SK-N-SH treated with all-trans-retinoic acid at 6 μM for 48 hours (cell line): ENCODE data around the gene ANKRD7.

ENCODE experiments used
- ATAC-seq: fragments of 200-7000 bp; cut with Tn5 transposase; 3 replicates; pipeline ENCODE4 v1.9.1; 2020; ENCODE audit warnings: mild to moderate bottlenecking, moderate library complexity
- ARNTL ChIP-seq: fragments of 450-650 bp; formaldehyde crosslinking; IDR thresholded peaks from 2 replicates; pipeline ENCODE4 v1.5.0; 2020; ENCODE audit warnings: low read depth, mild to moderate bottlenecking, moderate library complexity, borderline replicate concordance
- BACH2 ChIP-seq: fragments of 250-450 bp; sonication (Bioruptor Pico); IDR thresholded peaks from 2 replicates; pipeline ENCODE4 v1.9.0; 2021; ENCODE audit warnings: mild to moderate bottlenecking, borderline replicate concordance
- CREB5 ChIP-seq: fragments of 250-450 bp; sonication (Bioruptor Pico); IDR thresholded peaks from 2 replicates; pipeline ENCODE4 v1.5.1; 2020; ENCODE audit warnings: low read depth, mild to moderate bottlenecking, moderate library complexity
- CSDC2 ChIP-seq: fragments of 250-450 bp; sonication (Bioruptor Pico); IDR thresholded peaks from 2 replicates; pipeline ENCODE4 v1.5.0; 2020; ENCODE audit warnings: mild to moderate bottlenecking, moderate library complexity
- ESRRG ChIP-seq: fragments of 250-450 bp; sonication (Bioruptor Pico); IDR thresholded peaks from 2 replicates; pipeline ENCODE4 v1.6.1; 2021; ENCODE audit warnings: mild to moderate bottlenecking
- GLIS3 ChIP-seq: fragments of 250-450 bp; sonication (Bioruptor Pico); IDR thresholded peaks from 2 replicates; pipeline ENCODE4 v1.5.0; 2020; ENCODE audit warnings: mild to moderate bottlenecking, moderate library complexity
- ISL1 ChIP-seq: fragments of 250-450 bp; sonication (Bioruptor Pico); IDR thresholded peaks from 2 replicates; pipeline ENCODE4 v2.1.2; 2022; ENCODE audit warnings: mild to moderate bottlenecking, moderate library complexity
- POU6F1 ChIP-seq: fragments of 250-450 bp; sonication (Bioruptor Pico); IDR thresholded peaks from 2 replicates; pipeline ENCODE4 v1.8.0; 2021; ENCODE audit warnings: low read depth, mild to moderate bottlenecking, moderate library complexity, borderline replicate concordance
- PPARA ChIP-seq: fragments of 250-450 bp; sonication (Bioruptor Pico); IDR thresholded peaks from 2 replicates; pipeline ENCODE4 v1.5.0; 2020; ENCODE audit warnings: mild to moderate bottlenecking, borderline replicate concordance
- SNAI2 ChIP-seq: fragments of 250-450 bp; sonication (Bioruptor Pico); IDR thresholded peaks from 2 replicates; pipeline ENCODE4 v1.5.0; 2020; ENCODE audit warnings: mild to moderate bottlenecking, moderate library complexity
- TCF4 ChIP-seq: fragments of 250-450 bp; sonication (Bioruptor Pico); IDR thresholded peaks from 2 replicates; pipeline ENCODE4 v1.8.0; 2021; ENCODE audit warnings: mild to moderate bottlenecking, moderate library complexity, borderline replicate concordance
- TOX ChIP-seq: fragments of 250-450 bp; sonication (Bioruptor Pico); IDR thresholded peaks from 2 replicates; pipeline ENCODE4 v1.8.0; 2021; ENCODE audit warnings: mild to moderate bottlenecking, moderate library complexity, borderline replicate concordance
- ZC3H10 ChIP-seq: fragments of 250-450 bp; sonication (Bioruptor Pico); IDR thresholded peaks from 2 replicates; pipeline ENCODE4 v1.5.1; 2021; ENCODE audit warnings: mild to moderate bottlenecking, moderate library complexity
- ZFP3 ChIP-seq: fragments of 250-450 bp; sonication (Bioruptor Pico); IDR thresholded peaks from 2 replicates; pipeline ENCODE4 v1.5.0; 2020; ENCODE audit warnings: mild to moderate bottlenecking, moderate library complexity
- ZFP30 ChIP-seq: fragments of 450-650 bp; formaldehyde crosslinking; IDR thresholded peaks from 2 replicates; pipeline ENCODE4 v1.5.0; 2022; ENCODE audit warnings: mild to moderate bottlenecking, moderate library complexity
- ZNF565 ChIP-seq: fragments of 450-650 bp; formaldehyde crosslinking; conservative IDR thresholded peaks from 2 replicates; pipeline ENCODE4 v1.5.0; 2020; ENCODE audit warnings: low read depth, mild to moderate bottlenecking, moderate library complexity
- ZNF70 ChIP-seq: fragments of 450-650 bp; formaldehyde crosslinking; IDR thresholded peaks from 2 replicates; pipeline ENCODE4 v1.5.0; 2020; ENCODE audit warnings: mild to moderate bottlenecking, moderate library complexity
- ZNF8 ChIP-seq: fragments of 450-650 bp; formaldehyde crosslinking; IDR thresholded peaks from 2 replicates; pipeline ENCODE4 v1.5.0; 2020; ENCODE audit warnings: mild to moderate bottlenecking, moderate library complexity
- TF ChIP-seq, protein P1 (sequence below): fragments of 250-450 bp; sonication (Bioruptor Pico); IDR thresholded peaks from 2 replicates; pipeline ENCODE4 v1.5.0; 2020; ENCODE audit warnings: mild to moderate bottlenecking, moderate library complexity

Gene ANKRD7

DNA sequence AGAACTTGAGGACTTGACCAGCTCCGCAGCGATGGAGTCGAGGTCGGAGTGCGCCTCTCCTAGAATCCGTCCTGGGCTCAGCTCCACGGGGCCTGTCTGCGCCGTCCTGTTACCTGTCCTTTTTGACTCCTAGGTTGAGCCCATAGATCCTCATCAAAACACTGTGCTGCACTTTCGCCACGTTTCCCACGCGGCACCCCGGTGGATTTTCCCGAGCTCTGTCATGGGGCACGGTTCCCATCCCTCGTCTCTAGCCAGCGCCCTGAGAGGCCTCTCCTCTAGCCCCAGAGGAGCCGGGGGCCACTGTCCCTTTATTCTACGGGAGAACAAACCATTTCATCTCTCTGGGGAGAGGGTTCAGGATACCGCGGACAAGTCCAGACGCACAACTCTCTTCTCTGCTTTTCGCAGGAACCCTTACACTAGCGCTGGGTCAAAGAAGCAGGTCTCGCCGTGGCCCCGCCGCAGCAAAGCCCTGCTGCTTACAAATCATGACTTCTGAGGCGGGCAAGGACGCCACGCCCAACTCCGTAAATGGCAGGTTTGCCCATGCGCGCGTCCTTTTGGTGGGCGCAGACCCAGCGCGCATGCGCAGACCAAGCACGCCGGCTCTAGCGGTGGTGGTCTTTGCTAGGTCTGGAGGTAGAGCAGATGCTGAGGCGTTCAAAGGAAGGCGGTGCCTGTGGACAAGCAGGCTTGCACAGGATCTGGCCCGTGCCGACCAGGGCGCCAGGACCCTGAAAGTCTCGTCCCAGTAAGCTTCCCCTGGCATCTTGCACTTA, 10.3 kb upstream of the ANKRD7 start:
- peak; percentile 97 for ATAC-seq
- TF ChIP-seq CREB5 (no peak), ZFP3 (CRISPR knock-in tag) (no peak), BACH2 (CRISPR knock-in tag) (no peak), ESRRG (CRISPR knock-in tag) (no peak), CSDC2 (0 out of 2 replicates have a peak, but pooled peaks have one; percentile 55), ZNF8 (no peak), PPARA (CRISPR knock-in tag) (no peak), GLIS3 (no peak; the same call in 1 of the 2 replicates), ZNF70 (CRISPR knock-in tag) (no peak), TCF4 (CRISPR knock-in tag) (0 out of 2 replicates have a peak, but pooled peaks have one; percentile 13)
- TF ChIP-seq, protein P1, sequence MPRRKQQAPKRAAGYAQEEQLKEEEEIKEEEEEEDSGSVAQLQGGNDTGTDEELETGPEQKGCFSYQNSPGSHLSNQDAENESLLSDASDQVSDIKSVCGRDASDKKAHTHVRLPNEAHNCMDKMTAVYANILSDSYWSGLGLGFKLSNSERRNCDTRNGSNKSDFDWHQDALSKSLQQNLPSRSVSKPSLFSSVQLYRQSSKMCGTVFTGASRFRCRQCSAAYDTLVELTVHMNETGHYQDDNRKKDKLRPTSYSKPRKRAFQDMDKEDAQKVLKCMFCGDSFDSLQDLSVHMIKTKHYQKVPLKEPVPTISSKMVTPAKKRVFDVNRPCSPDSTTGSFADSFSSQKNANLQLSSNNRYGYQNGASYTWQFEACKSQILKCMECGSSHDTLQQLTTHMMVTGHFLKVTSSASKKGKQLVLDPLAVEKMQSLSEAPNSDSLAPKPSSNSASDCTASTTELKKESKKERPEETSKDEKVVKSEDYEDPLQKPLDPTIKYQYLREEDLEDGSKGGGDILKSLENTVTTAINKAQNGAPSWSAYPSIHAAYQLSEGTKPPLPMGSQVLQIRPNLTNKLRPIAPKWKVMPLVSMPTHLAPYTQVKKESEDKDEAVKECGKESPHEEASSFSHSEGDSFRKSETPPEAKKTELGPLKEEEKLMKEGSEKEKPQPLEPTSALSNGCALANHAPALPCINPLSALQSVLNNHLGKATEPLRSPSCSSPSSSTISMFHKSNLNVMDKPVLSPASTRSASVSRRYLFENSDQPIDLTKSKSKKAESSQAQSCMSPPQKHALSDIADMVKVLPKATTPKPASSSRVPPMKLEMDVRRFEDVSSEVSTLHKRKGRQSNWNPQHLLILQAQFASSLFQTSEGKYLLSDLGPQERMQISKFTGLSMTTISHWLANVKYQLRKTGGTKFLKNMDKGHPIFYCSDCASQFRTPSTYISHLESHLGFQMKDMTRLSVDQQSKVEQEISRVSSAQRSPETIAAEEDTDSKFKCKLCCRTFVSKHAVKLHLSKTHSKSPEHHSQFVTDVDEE (CRISPR knock-in tag): no peak

DNA sequence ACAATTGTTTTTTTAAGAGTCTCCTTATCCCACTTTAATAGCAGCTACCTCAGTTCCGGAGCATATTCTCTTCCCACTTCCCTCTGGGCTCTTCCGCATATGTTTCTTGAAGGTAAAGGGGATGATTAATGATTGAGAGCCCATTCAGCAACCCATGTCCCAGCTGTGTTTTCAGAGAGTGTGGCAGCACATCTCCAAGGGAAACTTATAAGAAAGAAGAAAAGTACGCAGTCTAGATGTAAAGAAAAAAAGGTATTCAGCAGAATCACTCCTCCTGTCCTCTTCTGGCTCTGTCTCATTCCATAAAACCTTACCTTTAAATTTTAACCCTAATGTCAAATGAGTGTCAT, 9.7 kb upstream of the ANKRD7 start:
- ATAC-seq: peak; percentile 38
- TF ChIP-seq ZNF70 (CRISPR knock-in tag) (no peak), GLIS3 (0 out of 2 replicates have a peak, but pooled peaks have one; percentile 63), ESRRG (CRISPR knock-in tag) (no peak), TOX (CRISPR knock-in tag) (no peak), ISL1 (CRISPR knock-in tag) (no peak), BACH2 (CRISPR knock-in tag) (no peak), ARNTL (CRISPR knock-in tag) (no peak), SNAI2 (no peak)

GRCh38 chr7:118217210-118217619, 7.3 kb upstream of the ANKRD7 start:
- ATAC-seq: no peak
- TF ChIP-seq BACH2 (CRISPR knock-in tag) (no peak), ESRRG (CRISPR knock-in tag) (no peak), ARNTL (CRISPR knock-in tag) (no peak), POU6F1 (CRISPR knock-in tag) (no peak), ZFP3 (CRISPR knock-in tag) (no peak), SNAI2 (no peak), ZFP30 (CRISPR knock-in tag) (no peak), ZC3H10 (CRISPR knock-in tag) (no peak), CREB5 (no peak), ISL1 (CRISPR knock-in tag) (no peak), ZNF8 (no peak)

DNA sequence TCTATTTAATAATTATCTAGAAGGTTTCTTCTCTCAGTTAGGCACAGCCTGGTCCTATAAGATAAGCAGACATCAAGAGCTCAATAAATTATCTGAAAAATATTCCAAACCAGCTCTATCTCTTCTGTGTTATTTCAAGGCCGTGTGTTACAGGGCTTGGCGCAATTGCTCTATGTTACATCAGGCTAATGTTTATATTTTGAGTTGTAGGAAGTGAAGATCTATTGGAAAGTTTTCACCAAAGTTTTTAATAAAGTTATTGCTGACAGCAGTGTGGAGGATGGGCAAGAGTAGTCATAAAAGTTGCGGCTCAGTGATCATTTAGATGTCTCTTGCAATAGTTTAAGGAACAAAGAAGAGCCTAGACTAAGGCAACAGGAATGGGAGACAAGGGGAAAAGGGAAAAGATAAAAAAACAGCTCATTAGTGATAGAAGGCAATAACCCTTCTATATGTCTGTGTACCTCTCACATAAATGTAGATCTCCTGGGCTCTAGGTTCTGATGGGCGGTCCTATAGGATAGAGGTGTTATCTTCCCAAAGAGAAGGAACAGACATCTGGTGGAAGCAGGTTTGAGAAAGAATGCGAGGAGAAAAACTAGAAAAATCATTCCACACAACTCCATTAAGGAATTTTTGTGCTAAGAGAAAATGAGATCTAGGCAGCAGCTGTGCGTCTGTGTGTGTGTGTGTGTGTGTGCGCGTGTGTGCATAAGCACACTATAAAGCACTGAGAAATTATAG, 5.9 kb upstream of the ANKRD7 start:
- TF ChIP-seq ZFP30 (CRISPR knock-in tag) (no peak), ZNF565 (CRISPR knock-in tag) (no peak), TOX (CRISPR knock-in tag) (no peak), PPARA (CRISPR knock-in tag) (no peak), ZNF8 (no peak)
- no peak for ATAC-seq
